CD4-positive, alpha-beta T cell (primary cell): ENCODE results near the gene NOC4L. TPM values are rescaled to one million over a fixed set of nuclear protein-coding genes. Genes with fewer than 3 reads are reported as not detected.

ENCODE experiments used
- ATAC-seq: fragments of 200-7000 bp; cut with Tn5 transposase; one replicate; pipeline ENCODE4 v1.10.0; 2022; ENCODE audit warnings: mild to moderate bottlenecking; ENCODE audit not compliant: poor library complexity
- CTCF ChIA-PET: fragments of 350-600 bp; sonication (Branson Sonifier 250); formaldehyde crosslinking; loops from one replicate; lab custom pipeline; 2021; ENCODE audit warnings: antibody characterized with exemption, inconsistent platforms; lab: Charles Lee
- POLR2A ChIA-PET: fragments of 350-600 bp; sonication (Branson Sonifier 250); formaldehyde crosslinking; loops from one replicate; lab custom pipeline; 2021; ENCODE audit warnings: antibody characterized with exemption, inconsistent platforms; lab: Charles Lee
- DNase-seq, 14 experiments: peaks; one replicate each; pipeline ENCODE4 v3.0.0-alpha.2; 2013 to 2020; ENCODE audit warnings: mixed read lengths in 2 of 14
- H3K27ac ChIP-seq, 2 donors: one replicate each; pipeline versions ENCODE4 v1.5.1 to v1.7.0; 2013; ENCODE audit warnings: low read length in 2 of 2, low read depth in 1 of 2, mild to moderate bottlenecking in 1 of 2
- H3K27me3 ChIP-seq, 2 experiments: 1 replicate in 1 of 2; 2 replicates in 1 of 2; pipeline versions ENCODE4 v1.6.1 to v1.7.0; 2013; ENCODE audit warnings: low read length in 2 of 2, control low read depth in 1 of 2, mild to moderate bottlenecking in 1 of 2, moderate library complexity in 1 of 2; ENCODE audit not compliant: insufficient read depth in 2 of 2, control insufficient read depth in 1 of 2
- H3K36me3 ChIP-seq: one replicate; pipeline ENCODE4 v1.6.1; 2013; ENCODE audit warnings: low read length, control low read depth; ENCODE audit not compliant: insufficient read depth
- H3K4me1 ChIP-seq: one replicate; pipeline ENCODE4 v1.6.1; 2013; ENCODE audit warnings: low read length, control low read depth; ENCODE audit not compliant: insufficient read depth
- H3K4me3 ChIP-seq: one replicate; pipeline ENCODE4 v1.5.1; 2013; ENCODE audit warnings: mild to moderate bottlenecking, low read length, moderate library complexity
- H3K9me3 ChIP-seq, 2 experiments: 1 replicate in 1 of 2; 2 replicates in 1 of 2; pipeline versions ENCODE4 v1.6.1 to v1.7.0; 2013; ENCODE audit warnings: low read length in 2 of 2, mild to moderate bottlenecking in 2 of 2, control low read depth in 1 of 2, moderate library complexity in 1 of 2; ENCODE audit not compliant: control insufficient read depth in 1 of 2, insufficient read depth in 1 of 2
- H3K27ac Mint-ChIP-seq: one replicate; pipeline ENCODE4 v1.8.0; 2020; ENCODE audit warnings: mixed read lengths
- H3K27me3 Mint-ChIP-seq: one replicate; pipeline ENCODE4 v1.8.0; 2021; ENCODE audit warnings: mixed read lengths
- H3K36me3 Mint-ChIP-seq: one replicate; pipeline ENCODE4 v1.8.0; 2021; ENCODE audit warnings: low read depth, mixed read lengths
- H3K4me1 Mint-ChIP-seq: one replicate; pipeline ENCODE4 v1.8.0; 2021; ENCODE audit warnings: low read depth, mixed read lengths
- H3K4me3 Mint-ChIP-seq: one replicate; pipeline ENCODE4 v1.8.0; 2020; ENCODE audit warnings: mild to moderate bottlenecking, mixed read lengths
- H3K9me3 Mint-ChIP-seq: one replicate; pipeline ENCODE4 v1.8.0; 2020; ENCODE audit warnings: mixed read lengths
- intact Hi-C, 2 experiments: fragments of 100-400 bp; cut with DNase I in 1 of 2; cut with micrococcal nuclease in 1 of 2; formaldehyde crosslinking; loops; one replicate each; pipeline versions ENCODE4 v1.15.1 to v1.9.0; 2023 to 2025; cut with DNase I, micrococcal nuclease
- total RNA-seq, 174 experiments: library from RNA in 2 of 174; stranded (reverse) in 2 of 174; gene quantifications; one replicate each; pipeline ENCODE4 v1.2.3 and lab custom pipeline; 2021 to 2026
- TF ChIP-seq, protein P1 (sequence below): fragments of 200-600 bp; IDR thresholded peaks from one replicate; pipeline ENCODE4 v1.8.0; 2022; ENCODE audit warnings: antibody characterized with exemption, mild to moderate bottlenecking

Gene NOC4L
- total RNA-seq, 2 experiments from 2014 or later = 21.8 to 22.3 TPM

DNA sequence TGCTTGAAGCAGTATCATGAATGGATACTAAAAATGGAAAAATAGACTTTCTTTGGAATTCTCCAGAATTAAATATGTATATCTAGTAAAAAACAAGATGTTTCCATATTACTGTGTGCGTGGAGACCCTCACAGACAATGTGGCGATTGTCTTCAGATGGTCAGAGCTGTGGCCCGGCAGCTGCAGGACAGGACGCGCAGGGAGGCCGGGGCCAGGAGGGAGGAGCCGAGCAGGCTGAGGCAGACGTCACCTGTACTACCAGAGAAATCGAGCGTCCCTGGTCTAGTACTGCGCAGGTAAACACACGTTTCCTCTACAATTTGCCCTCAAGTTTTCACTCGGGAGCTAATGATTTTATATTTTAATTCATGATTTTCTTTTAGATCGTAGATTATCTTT is 23.0 kb upstream of the NOC4L start:
- Mint-ChIP-seq H3K4me1 (no peaks in the 10 kb centered on the region), H3K36me3 (peaks cover 31% of the 10 kb centered on the region), H3K9me3 (no peaks in the 10 kb centered on the region), H3K4me3 (no peak overlapping the region), H3K27me3 (no peaks in the 10 kb centered on the region), H3K27ac (no peak overlapping the region)
- Histone ChIP-seq H3K4me3 (no peak overlapping the region), H3K27ac (no peak overlapping the region), H3K27me3 (no peaks in the 10 kb centered on the region), H3K36me3 (peaks cover 35% of the 10 kb centered on the region), H3K4me1 (no peaks in the 10 kb centered on the region), H3K9me3 (no peaks in the 10 kb centered on the region)
- intact Hi-C loops = no loop called here
- DNase-seq = no peak
- no peak for ATAC-seq
- CTCF ChIA-PET = no interaction called here
- TF ChIP-seq, protein P1, sequence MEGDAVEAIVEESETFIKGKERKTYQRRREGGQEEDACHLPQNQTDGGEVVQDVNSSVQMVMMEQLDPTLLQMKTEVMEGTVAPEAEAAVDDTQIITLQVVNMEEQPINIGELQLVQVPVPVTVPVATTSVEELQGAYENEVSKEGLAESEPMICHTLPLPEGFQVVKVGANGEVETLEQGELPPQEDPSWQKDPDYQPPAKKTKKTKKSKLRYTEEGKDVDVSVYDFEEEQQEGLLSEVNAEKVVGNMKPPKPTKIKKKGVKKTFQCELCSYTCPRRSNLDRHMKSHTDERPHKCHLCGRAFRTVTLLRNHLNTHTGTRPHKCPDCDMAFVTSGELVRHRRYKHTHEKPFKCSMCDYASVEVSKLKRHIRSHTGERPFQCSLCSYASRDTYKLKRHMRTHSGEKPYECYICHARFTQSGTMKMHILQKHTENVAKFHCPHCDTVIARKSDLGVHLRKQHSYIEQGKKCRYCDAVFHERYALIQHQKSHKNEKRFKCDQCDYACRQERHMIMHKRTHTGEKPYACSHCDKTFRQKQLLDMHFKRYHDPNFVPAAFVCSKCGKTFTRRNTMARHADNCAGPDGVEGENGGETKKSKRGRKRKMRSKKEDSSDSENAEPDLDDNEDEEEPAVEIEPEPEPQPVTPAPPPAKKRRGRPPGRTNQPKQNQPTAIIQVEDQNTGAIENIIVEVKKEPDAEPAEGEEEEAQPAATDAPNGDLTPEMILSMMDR = no peak
- POLR2A ChIA-PET = no interaction called here

DNA sequence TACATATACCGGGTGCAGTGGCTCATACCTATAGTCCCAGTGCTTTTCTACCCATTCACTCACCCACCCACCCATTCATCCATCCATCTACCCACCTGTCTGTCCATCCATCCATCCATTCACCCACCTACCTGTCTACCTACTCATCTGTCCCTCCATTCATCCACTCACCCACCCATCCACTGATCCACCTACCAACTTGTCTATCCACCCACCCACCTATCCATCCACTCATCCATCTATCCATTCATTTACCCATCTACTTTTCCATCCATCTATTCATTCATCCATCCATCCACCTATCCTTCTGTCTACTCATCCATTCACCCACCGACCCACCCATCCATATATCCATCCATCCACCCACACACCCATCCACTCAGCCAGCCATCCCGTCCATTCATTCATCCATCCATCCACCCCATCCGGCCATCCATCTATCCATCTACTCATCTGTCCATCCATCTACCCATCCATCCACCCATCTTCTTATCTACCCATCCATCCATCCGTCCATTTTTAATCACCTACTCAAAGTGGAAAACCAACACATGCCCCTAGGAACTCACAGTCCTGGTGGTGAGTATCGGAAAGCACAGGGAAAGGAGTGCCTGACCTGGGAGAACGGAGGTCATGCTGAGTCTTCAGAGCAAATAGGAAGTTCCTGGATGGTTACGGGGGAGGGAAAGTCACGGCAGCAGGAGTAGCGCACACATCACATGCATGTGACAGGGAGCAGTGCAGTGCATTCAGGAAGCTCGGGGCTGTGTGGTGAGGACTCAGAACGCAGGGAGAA is 20.1 kb upstream of the NOC4L start:
- Mint-ChIP-seq H3K27ac (no peak overlapping the region), H3K36me3 (peaks cover 49% of the 10 kb centered on the region), H3K27me3 (no peaks in the 10 kb centered on the region), H3K4me3 (no peak overlapping the region), H3K4me1 (no peaks in the 10 kb centered on the region), H3K9me3 (peaks cover 3% of the 10 kb centered on the region)
- ATAC-seq (no peak), DNase-seq (no peak)
- Histone ChIP-seq H3K4me1 (no peaks in the 10 kb centered on the region), H3K27me3 (no peaks in the 10 kb centered on the region), H3K27ac (no peak overlapping the region), H3K36me3 (peaks cover 45% of the 10 kb centered on the region), H3K9me3 (peaks cover 0 to 7% of the 10 kb centered on the region in 2 experiments), H3K4me3 (no peak overlapping the region)
- TF ChIP-seq, protein P1 = no peak
- ChIA-PET POLR2A (no interaction called here), CTCF (no interaction called here)
- intact Hi-C loops = loop anchor here in 1 of 2 experiments (2.0 kb wide), 1 partner anchor 55 kb away; no protein-coding TSS in a partner anchor

DNA sequence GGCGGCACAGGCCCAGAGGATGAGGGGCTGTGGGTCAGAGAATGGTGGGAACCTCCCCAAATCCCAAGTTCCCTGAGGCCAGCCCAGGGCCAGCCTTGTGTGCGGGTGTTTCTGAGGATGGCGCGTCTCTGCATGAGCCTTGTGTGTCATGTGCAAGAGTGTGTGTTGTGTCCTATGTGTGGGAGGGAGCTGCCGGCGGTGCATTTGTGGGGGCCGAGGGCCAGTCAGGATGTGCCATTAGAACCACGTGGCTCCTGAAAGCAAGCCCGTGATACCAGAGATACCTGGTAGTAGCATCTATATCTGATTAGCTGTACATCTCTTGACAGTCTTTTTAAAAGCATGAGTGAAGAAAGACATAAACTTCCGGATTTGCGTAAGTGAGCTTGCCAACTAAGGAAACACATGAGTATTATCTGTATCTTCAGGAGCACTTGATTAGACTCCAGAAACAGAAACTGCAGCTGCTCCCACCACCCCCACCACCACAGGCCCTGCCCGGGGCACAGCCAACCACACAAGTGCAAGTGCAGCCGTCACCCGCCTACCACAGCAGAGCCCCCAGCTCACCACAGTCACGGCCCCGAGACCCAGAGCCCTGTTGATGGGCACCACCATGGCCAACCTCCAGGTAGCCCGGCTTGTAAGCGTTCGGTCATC is 19.4 kb upstream of the NOC4L start:
- ChIA-PET POLR2A (no interaction called here), CTCF (no interaction called here)
- DNase-seq = no peak
- Histone ChIP-seq H3K27ac (no peak overlapping the region), H3K27me3 (no peaks in the 10 kb centered on the region), H3K36me3 (peaks cover 45% of the 10 kb centered on the region), H3K4me3 (no peak overlapping the region), H3K9me3 (peaks cover 0 to 7% of the 10 kb centered on the region in 2 experiments), H3K4me1 (no peaks in the 10 kb centered on the region)
- Mint-ChIP-seq H3K36me3 (peaks cover 46% of the 10 kb centered on the region), H3K4me1 (no peaks in the 10 kb centered on the region), H3K9me3 (peaks cover 3% of the 10 kb centered on the region), H3K27me3 (no peaks in the 10 kb centered on the region), H3K27ac (no peak overlapping the region), H3K4me3 (no peak overlapping the region)
- ATAC-seq = no peak
- TF ChIP-seq, protein P1 = no peak
- intact Hi-C loops = loop anchor here in 1 of 2 experiments (2.0 kb wide), 1 partner anchor 56 kb away; no protein-coding TSS in a partner anchor
